Natural killer cell (primary cell): ENCODE data around the gene UTP11. TPM values are rescaled to one million over a fixed set of nuclear protein-coding genes. Genes with fewer than 3 reads are reported as not detected.
"Not testable (repeated sequence)": the region's sequence is repeated elsewhere in the genome, so short reads cannot be mapped to it uniquely, and the experiment has no call there.

ENCODE experiments used
- ATAC-seq, 3 donors: fragments of 150-1000 bp in 2 of 3; fragments of 200-7000 bp in 1 of 3; cut with Tn5 transposase; 1 replicate in 1 of 3; 2 replicates in 2 of 3; pipeline ENCODE4 v1.10.0; 2021; ENCODE audit warnings: mild to moderate bottlenecking in 2 of 3, moderate library complexity in 2 of 3
- DNase-seq, 2 donors: peaks; one replicate each; pipeline versions ENCODE4 v3.0.0 to v3.0.0-alpha.2; 2013 to 2021; ENCODE audit warnings: mixed read lengths in 1 of 2
- H3K27ac ChIP-seq: one replicate; pipeline ENCODE4 v1.5.1; 2013; ENCODE audit warnings: mild to moderate bottlenecking, low read length
- H3K27me3 ChIP-seq: one replicate; pipeline ENCODE4 v1.6.1; 2013; ENCODE audit warnings: low read length; ENCODE audit not compliant: control insufficient read depth, insufficient read depth
- H3K36me3 ChIP-seq: one replicate; pipeline ENCODE4 v1.6.1; 2013; ENCODE audit warnings: low read length; ENCODE audit not compliant: control insufficient read depth, insufficient read depth
- H3K4me1 ChIP-seq: one replicate; pipeline ENCODE4 v1.6.1; 2013; ENCODE audit warnings: low read length; ENCODE audit not compliant: control insufficient read depth, insufficient read depth
- H3K4me3 ChIP-seq: one replicate; pipeline ENCODE4 v1.5.1; 2013; ENCODE audit warnings: low read length
- H3K9me3 ChIP-seq: one replicate; pipeline ENCODE4 v1.6.1; 2013; ENCODE audit warnings: low read length; ENCODE audit not compliant: control insufficient read depth, insufficient read depth
- H3K27ac Mint-ChIP-seq, 2 donors: one replicate each; pipeline ENCODE4 v1.8.0; 2022; ENCODE audit warnings: mild to moderate bottlenecking in 2 of 2, mixed read lengths in 2 of 2, moderate library complexity in 1 of 2
- H3K27me3 Mint-ChIP-seq, 2 donors: one replicate each; pipeline ENCODE4 v1.8.0; 2022; ENCODE audit warnings: low read depth in 2 of 2, mixed read lengths in 2 of 2
- H3K36me3 Mint-ChIP-seq: one replicate; pipeline ENCODE4 v1.8.0; 2022; ENCODE audit warnings: mixed read lengths
- H3K4me1 Mint-ChIP-seq, 2 donors: one replicate each; pipeline ENCODE4 v1.8.0; 2022; ENCODE audit warnings: mixed read lengths in 2 of 2
- H3K4me3 Mint-ChIP-seq: one replicate; pipeline ENCODE4 v1.8.0; 2022; ENCODE audit warnings: mild to moderate bottlenecking, moderate library complexity, mixed read lengths
- H3K9me3 Mint-ChIP-seq, 2 donors: one replicate each; pipeline ENCODE4 v1.8.0; 2022; ENCODE audit warnings: mixed read lengths in 2 of 2
- CTCF ChIP-seq: fragments of 200-600 bp; IDR thresholded peaks from one replicate; pipeline ENCODE4 v1.8.0; 2022; ENCODE audit warnings: antibody characterized with exemption
- WGBS: methylation state at CpG from one replicate; pipeline ENCODE4 v1.1.7; 2013; ENCODE audit warnings: missing lambda C conversion rate; ENCODE audit not compliant: insufficient coverage; 5-methylcytosine and 5-hydroxymethylcytosine counted together
- intact Hi-C: fragments of 100-400 bp; cut with micrococcal nuclease; formaldehyde crosslinking; loops from one replicate; pipeline ENCODE4 v1.14.2; 2022
- total RNA-seq, 4 donors: library from RNA; stranded (reverse); fragments of 120-200 nt in 1 of 4; gene quantifications; one replicate each; pipeline versions ENCODE4 v1.2.3 to v1.2.4, GENCODE V29; 2013 to 2022

The UTP11 gene
- total RNA-seq, 3 donors from 2014 or later (not counting 1 experiment from before 2014, with no cell fraction given) = 13.4 to 20.7 (median 19.2) TPM

DNA sequence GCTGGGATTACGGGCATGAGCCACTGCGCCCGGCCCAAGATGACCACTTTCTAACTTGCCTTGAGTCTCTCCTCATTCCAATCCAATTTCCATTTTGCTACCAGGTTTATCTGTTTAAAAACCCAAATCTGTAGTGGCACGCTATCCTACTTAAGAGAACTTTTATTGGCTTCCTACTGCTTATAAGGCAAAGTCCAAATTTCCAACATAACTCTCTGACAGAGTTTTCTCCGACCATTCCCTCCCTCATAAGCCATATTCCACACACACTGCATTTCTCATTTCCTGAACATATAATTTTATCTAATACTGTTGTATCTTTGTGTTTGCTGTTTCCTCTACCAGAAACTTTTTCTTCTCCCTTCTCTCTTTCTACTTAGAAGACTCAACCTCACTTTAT is 38.0 kb upstream of the UTP11 start:
- H3K9me3 Mint-ChIP-seq = no peaks in the 10 kb centered on the region
- no peak overlapping the region for H3K4me3 ChIP-seq
- no peaks in the 10 kb centered on the region for H3K4me1 ChIP-seq
- H3K27me3 ChIP-seq = no peaks in the 10 kb centered on the region
- no peak overlapping the region for H3K27ac ChIP-seq
- no peak overlapping the region for H3K4me3 Mint-ChIP-seq
- WGBS = over 99% methylated on average over 5 of the region's 5 CpGs
- ATAC-seq = no peak
- intact Hi-C loops = no loop called here
- H3K27ac Mint-ChIP-seq = peak overlapping the region; percentile 21 to 26
- H3K9me3 ChIP-seq = no peaks in the 10 kb centered on the region
- peaks cover 13 to 14% of the 10 kb centered on the region in 2 donors for H3K4me1 Mint-ChIP-seq
- H3K36me3 Mint-ChIP-seq = peaks cover 43% of the 10 kb centered on the region
- H3K27me3 Mint-ChIP-seq = no peaks in the 10 kb centered on the region
- H3K36me3 ChIP-seq = peaks cover 47% of the 10 kb centered on the region
- no peak for TF ChIP-seq CTCF
- DNase-seq = no peak

DNA sequence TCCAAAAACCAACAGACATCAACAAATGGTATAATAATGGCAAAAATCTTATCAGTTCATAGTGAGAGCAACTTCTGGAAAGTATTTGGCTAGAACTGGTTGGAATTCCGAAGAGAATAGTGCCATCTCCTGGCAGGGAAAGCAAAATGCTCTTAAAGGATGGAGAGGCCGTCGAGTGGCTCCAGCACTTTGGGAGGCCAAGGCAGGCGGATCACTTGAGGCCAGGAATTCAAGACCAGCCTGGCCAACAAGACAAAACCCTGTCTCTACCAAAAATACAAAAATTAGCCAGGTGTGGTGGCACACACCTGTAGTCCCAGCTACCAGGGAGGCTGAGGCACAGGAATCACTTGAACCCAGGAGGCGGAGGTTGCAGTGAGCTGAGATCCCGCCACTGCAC is 37.5 kb upstream of the UTP11 start:
- peaks cover 13 to 14% of the 10 kb centered on the region in 2 donors for H3K4me1 Mint-ChIP-seq
- not testable (repeated sequence) for H3K4me3 ChIP-seq
- WGBS = 85% methylated on average over 6 of the region's 6 CpGs

DNA sequence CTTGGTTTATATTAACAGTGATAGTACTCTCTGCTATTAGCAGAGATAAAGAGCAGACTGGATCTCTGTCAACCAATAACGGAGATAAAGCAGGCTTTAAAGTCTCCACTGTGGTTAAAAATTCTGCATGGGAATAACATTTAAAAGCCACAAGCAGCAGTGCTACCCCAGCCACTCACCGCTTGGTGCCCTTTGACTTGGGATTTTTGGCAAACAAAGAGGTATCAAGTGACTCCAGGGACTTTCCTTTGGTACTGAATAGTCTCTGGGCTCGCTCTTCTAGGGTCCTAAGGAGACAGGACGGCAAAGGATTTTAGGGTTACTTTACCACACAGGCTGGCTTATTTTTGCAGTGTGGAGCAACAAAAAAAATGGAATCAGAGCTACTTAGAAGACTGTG is 34.0 kb upstream of the UTP11 start:
- Mint-ChIP-seq H3K9me3 (no peaks in the 10 kb centered on the region), H3K27ac (no peak overlapping the region), H3K36me3 (peaks cover 43% of the 10 kb centered on the region), H3K4me3 (no peak overlapping the region), H3K4me1 (peaks cover 6 to 8% of the 10 kb centered on the region in 2 donors), H3K27me3 (no peaks in the 10 kb centered on the region)
- Histone ChIP-seq H3K4me3 (no peak overlapping the region), H3K9me3 (no peaks in the 10 kb centered on the region), H3K27ac (no peak overlapping the region), H3K27me3 (no peaks in the 10 kb centered on the region), H3K36me3 (peaks cover 72% of the 10 kb centered on the region), H3K4me1 (no peaks in the 10 kb centered on the region)
- 98% methylated on average over 4 of the region's 4 CpGs for WGBS
- DNase-seq = no peak
- TF ChIP-seq CTCF = no peak
- intact Hi-C loops = no loop called here
- no peak for ATAC-seq

More for the DNA sequence above, 37.5 kb upstream of the UTP11 start:
- H3K27me3 ChIP-seq, H3K4me1 ChIP-seq, H3K27ac ChIP-seq, H3K9me3 Mint-ChIP-seq, H3K9me3 ChIP-seq, H3K27me3 Mint-ChIP-seq, H3K4me3 Mint-ChIP-seq: not testable (repeated sequence)
- Mint-ChIP-seq H3K36me3 (peaks cover 40% of the 10 kb centered on the region), H3K27ac (peak overlapping the region; percentile 21 to 26)
- peak in 1 of 3 donors; percentile 50 for ATAC-seq
- TF ChIP-seq CTCF = peak; percentile 57
- intact Hi-C loops = loop anchor here (1.0 kb wide), 1 partner anchor 85 kb away; no protein-coding TSS in a partner anchor
- H3K36me3 ChIP-seq = peaks cover 49% of the 10 kb centered on the region
- peak in 1 of 2 donors; percentile 41 for DNase-seq

DNA sequence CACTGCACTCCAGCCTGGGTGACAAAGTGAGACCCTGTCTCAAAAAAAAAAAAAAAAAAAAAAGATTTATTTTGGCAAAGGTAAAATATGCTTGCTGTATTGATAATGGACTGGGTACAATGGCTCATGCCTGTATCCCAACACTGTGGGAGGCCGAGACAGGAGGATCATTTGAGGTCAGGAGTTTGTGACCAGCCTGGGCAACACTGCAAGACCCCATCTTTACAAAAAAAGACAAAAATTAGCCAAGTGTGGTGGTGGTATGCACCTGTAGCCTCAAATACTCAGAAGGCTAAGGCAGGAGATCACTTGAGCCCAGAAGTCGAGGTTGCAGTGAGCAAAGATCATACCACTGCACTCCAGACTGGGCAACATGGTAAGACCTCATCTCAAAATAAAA is 29.0 kb upstream of the UTP11 start:
- H3K9me3 Mint-ChIP-seq = no peaks in the 10 kb centered on the region
- peaks cover 9 to 18% of the 10 kb centered on the region in 2 donors for H3K4me1 Mint-ChIP-seq
- DNase-seq (no peak), ATAC-seq (no peak)
- peaks cover 74% of the 10 kb centered on the region for H3K36me3 ChIP-seq
- H3K27me3 ChIP-seq = no peaks in the 10 kb centered on the region
- no peaks in the 10 kb centered on the region for H3K9me3 ChIP-seq
- H3K27me3 Mint-ChIP-seq = no peaks in the 10 kb centered on the region
- H3K27ac Mint-ChIP-seq = no peak overlapping the region
- TF ChIP-seq CTCF = no peak
- H3K36me3 Mint-ChIP-seq = peaks cover 28% of the 10 kb centered on the region
- no peak overlapping the region for H3K27ac ChIP-seq
- H3K4me3 Mint-ChIP-seq = no peak overlapping the region
- WGBS = 100% methylated on average over 1 of the region's 2 CpGs
- no peak overlapping the region for H3K4me3 ChIP-seq
- H3K4me1 ChIP-seq = no peaks in the 10 kb centered on the region
- intact Hi-C loops = no loop called here
